NCI-H2107 (cell line): Measurements from ENCODE around the gene KDM5B.

Experiments
- DNase-seq: peaks from one replicate; lab custom pipeline; 2025; lab: John Stamatoyannopoulos, UW

Gene KDM5B

DNA sequence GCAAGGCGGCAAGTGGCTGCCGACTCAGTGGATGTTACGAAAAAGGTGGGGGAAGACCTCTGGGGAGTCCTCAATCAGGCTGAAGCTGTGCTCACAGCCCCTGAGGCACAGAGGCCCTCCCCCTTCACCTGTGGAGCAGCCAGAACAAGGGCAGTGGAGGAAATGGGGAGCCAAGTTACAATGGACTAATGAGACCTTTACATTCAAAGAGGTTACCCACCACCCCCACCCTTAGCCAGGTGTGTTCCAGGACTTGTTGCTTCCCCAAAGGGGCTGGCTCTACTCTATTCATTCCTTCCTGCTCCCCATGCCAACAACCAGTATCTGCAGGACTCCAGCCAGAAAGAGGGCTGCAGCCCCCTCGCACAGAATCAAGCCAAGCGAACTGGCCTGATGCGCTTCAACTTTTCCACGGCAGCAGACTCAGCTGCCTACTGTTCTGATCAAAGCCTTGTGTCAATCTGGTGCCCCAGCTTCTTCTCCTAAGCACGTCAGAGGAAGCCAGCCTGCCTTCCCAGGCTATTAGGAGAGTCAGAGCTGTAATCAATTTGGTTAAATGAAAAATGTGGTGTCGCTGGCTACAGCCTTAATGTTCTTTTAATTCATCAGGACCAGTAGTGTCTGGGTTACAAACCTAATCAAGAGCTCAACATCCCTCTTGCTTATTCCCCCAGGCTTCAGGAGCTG is 96.1 kb downstream of the KDM5B start:
- DNase-seq, result no peak

DNA sequence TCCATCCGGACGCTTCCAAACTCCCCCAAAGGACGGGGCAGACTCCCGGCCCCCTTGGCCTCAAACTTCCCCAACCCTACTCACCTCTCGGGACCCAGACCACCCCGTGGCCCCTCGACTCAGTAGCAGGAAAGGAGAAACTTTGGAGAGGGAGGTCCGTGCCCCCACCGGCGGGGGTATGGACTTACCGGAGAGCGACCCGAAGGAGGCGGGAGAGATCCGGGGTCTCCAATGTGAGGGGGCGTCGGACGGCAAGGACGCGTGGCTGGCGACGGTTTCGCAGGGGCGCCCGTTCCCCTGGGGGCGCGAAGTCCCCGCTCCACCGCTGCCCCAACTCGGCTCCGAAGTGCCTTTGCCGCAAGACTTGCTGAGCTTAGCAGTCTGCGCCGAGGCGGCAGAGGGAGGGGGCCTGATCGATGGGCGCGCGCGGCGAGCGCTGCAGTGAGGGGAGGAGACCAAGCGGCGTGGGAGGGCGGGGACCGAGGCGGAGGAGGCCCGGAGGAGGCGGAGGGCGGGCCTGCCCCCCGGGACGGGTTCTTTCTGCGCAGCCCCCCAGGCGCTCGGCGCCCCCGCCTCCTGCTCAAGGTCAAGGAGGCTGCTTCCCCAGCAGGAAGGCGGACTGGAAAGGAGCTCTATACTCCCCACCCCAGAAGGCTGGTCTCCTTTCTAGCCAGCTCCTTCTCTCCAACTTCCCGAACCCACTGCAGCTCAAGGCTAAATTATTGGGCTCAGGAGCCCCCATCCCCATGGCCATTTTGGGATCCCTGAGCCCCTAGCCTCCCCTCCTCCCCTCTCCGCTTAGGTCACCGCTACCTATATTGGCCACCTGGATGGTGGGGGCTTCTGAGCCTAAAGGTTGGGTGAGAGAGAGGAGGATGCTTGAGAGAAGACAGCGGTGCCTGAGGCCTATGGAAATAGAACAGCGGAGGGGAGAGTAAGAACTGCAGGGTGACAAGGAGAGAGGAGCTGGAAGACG is 97.9 kb downstream of the KDM5B start, which contains the start of gene SYT2:
Gene SYT2 (minus strand): TSS at position 385 of the 976 bp plus-strand sequence. CDS start 104,682 bp downstream, outside the sequence.
- no peak for DNase-seq

DNA sequence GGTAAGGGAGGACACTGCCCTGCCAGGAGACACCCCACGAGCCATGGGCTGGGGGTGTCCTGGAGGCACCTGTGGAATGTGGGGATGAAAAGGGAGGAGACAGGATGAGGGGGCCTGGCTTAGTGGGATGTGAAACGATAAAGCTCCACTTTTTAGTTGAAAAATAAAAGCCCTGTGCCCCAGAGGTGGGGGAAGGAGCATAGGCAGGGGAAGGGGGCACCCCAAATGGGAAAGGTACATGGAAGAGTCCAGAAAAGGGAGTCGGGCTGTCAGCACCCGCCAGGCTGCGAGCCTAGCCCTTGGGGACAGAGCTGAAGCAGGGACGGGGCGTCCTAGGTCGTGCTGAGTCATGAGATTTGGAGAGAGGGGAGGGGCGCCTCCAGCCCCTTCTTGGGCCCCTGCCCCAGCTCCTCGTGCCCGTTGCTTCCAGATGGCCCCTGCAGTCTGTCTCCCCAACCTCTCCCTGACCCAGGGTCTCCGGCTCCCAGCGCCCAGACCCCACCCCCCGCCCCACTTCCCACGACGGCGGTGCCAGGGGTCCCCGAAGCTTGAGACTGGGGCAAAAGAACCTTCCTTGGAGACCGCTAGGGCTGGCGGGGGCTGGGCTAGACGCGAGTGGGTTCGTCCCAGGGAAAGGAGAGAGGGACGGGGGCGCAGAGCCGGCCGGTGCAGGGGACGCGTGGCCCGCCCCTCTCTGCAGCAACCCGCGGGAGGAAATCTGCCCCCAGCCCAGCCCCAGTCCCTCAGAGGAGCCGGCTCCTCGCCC is 98.8 kb downstream of the KDM5B start:
- DNase-seq, result no peak

DNA sequence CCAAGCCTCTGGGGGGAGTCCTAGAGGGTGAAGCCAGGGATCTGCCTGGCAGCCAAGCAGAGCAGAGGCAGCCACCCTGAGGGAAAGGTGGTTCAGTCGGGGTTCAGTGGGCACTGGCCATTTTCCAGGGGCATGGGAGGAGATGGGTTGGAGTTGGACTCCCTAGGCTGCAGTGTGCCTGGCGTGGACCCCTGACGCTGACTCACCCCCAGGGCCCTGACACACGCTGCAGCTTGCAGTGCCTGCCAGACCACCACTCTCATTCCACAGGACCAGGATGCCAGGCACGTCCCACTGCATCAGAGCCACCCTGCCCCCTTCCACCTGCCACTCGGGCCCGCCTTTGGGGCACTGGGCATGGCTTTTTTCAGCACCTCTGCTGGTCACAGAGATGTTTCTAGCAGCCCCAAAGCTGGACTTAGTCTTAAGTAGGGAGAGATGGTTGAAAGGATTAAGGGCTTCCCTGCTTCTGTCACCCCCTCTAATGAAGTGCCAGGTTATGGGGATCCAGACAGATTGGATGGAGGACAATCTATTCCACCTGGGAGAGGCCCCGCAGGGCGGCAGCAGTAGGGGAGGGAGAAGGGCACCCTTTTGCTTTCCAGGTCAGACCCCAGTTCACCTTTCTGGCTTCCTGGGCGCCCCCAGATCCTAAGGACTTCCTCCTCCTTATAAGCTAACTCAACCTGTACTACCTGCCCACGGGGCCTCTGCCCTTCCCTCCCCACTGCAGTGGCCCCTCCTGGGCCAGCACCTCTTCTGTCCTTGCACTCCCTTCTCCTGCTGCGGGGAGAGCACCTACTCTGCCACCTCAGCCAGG is 99.6 kb downstream of the KDM5B start:
- no peak for DNase-seq

DNA sequence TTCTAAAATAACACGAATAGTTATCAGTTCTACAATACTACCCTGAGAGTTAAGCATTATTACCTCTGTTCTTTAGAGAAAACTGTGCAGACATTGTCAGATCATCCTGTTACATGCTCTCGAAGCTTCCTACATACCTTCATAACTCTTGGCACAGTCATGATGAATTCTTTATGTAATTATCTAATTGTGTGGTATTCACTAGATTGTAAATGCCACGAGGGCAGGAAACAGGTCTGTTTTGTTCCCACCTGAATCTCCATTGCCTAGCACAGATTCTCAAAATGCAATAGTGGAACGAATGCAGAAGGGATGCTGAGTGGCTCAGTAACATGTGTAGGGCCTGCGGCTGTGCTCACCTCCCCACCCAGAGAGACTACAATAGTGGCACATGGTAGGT is 101.4 kb downstream of the KDM5B start:
- no peak for DNase-seq

DNA sequence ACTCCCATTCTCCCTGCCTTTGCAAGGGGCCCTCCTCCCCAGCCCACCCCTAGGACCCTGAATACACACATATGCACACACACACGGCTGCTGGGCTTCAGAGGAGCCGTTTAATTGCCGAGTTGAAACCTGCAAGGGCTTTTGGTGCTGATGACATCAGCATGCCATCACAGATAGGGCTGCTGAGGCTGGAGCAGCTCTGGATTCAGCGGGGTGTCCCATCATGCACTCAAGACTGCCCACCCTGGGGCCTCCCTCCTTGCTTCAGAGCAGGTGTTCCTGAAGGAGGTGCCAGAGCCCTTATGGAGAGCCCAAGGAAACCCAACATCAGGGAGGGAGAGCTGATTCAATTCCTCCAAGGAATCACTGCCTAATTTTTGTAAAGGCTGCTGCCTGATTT is 103.6 kb downstream of the KDM5B start:
- no peak for DNase-seq

DNA sequence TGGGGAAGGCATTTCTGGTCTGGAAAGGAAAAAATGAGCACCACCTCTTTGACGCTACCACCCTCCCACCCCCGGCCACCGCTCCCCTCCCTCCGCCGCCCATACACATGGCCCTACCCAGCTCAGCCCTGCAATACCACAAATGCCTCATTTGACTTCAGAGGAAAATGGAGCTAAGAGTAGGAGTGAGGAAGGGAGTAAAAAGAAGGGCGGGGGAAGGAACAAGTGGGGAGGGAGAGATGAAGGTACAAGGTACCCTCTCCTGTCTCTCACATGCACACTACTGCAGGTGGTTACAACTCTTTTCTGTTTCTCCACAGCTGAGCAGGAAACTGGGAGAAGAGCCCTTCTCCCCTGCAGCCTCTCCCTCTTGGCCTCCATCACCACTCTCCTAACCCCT is 105.0 kb downstream of the KDM5B start:
- no peak for DNase-seq

DNA sequence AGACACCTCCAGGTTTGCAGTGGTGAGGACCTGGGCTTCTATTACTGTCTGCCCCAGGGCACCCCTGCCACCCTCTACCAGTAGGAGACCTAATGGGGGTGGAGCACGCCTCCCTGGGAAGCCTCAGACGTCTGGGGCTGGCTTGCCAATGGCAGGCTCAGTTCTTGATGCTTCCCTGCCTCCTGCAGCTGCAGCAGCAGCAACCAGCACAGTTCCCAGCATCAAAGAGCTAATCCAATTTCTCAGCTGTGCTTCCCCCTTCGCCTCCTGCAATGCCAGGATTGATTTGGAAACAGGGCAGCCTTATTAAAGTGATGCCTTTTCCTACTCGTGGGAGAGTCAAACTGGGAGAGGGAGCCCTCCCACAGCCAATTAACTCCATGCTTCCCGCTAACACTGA is 106.1 kb downstream of the KDM5B start:
- DNase-seq, result no peak

DNA sequence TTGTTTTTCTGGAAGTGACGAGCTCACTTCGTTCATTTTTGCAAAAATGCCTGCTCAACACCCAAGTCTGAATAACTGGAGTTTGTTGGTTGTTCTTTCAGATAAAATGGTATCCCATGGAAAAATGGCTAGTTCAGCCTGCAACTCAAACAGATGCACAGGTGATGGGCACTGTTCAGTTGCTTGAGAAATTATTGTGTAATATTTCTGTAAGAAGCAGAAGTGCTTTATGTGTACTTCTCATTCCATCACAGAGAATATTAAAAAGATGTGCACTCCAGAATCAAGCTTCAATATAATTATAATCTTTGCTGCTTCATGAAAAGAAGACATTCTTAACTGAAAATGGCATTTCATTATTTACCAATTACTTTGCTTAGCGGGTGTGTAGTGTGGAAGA is 107.0 kb downstream of the KDM5B start:
- DNase-seq, result no peak

DNA sequence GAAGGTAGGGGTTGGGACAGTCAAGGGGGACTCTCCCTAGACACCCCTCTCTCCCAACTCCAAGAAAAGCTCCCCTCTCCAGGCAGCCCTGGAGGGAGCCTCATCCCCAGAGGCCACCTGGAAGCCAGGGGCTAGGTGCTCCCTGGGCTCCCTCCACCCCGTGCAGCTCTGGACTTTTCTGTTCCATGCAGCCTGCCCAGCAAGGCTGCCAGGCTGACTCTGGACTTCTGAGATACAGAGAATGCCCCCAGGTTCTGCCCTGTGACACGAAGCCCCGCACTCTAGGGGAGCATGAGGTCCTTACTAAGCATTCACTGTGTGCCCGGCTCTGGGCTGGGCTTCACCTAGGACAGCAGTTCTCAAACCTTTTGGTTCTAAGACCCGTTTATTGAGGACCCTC is 108.2 kb downstream of the KDM5B start:
- DNase-seq, result no peak

DNA sequence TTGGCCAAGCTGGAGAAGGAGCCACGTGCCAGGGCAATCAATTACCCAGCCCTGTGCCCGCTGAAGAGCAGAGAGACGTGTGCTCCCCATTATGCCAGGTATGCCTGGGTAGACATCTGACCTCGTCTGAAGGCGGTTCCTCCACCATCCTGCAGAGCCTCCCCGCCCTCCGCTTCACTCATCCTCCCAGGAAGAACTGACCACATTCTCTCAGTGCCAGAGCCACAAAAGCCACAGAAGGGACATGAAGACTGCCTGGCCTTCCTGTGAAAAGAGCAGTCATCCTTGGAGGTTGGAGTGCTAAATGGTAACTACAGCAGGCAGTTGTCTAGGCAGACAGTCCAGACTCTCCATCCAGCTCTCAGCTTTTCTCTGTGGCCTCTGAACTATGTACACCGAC is 109.9 kb downstream of the KDM5B start:
- DNase-seq, result no peak

DNA sequence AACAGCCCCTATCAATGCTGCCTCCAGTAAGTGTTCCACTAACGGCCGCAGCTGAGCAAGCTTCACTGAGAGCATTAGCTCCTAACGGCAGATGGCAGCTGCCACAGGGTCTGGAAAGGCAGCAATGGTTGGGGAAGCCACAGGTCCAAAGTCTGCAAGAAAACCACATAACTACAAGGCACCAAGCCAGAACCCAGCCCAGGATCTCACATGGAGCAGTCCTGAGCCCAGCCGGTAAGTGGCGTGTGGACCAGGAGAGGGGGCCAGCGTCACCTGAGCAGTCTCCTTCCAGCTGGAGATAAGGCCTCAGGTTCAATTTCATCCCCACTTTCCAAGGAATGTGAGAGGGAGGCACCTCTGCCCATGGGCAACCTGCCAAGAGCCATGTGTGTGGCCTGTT is 111.2 kb downstream of the KDM5B start:
- DNase-seq, result no peak

DNA sequence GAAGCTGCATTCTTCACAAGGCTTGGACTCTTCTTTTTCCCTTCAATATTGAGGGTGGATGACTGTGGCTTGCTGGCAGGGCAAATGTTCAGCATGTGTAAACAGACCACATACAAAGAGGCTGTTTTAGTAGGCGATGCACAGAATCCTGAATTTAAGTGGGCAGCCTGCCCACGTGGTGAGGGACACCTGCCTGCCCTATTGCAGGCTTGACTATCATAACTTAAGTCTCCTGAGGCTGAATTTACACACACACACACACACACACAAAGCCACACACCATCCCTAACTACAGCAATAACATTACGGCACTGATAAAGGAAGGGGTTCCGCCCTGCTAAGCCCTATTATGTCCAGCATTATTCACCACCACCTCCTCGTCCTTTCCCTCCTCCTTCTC is 113.9 kb downstream of the KDM5B start:
- DNase-seq, result no peak

DNA sequence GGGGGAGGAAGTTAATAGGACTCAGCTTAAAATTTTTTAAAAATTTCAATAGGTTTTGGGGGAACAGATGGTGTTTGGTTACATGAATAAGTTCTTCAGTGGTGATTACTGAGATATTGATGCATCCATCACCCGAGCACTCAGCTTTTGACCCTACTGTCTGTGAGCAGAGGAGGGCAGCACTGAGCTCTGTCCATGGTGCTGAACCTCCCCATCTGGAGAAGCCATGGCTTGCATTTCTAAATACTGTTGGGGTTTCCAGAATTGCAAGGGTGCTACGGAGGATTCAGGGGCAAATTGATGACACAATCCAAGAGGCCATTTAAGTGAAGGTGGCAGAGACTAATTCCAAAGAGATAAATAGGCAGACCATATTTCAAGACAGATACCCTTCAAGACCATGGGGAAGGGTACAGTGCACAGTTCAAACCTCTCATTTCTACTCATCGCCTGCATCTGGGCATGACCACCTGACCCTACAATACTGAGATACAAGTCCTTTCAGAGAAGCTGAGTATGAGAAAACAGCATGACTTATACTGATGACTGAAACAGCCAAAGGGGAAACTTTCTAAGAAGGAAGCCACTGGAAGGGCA is 115.2 kb downstream of the KDM5B start:
- no peak for DNase-seq

DNA sequence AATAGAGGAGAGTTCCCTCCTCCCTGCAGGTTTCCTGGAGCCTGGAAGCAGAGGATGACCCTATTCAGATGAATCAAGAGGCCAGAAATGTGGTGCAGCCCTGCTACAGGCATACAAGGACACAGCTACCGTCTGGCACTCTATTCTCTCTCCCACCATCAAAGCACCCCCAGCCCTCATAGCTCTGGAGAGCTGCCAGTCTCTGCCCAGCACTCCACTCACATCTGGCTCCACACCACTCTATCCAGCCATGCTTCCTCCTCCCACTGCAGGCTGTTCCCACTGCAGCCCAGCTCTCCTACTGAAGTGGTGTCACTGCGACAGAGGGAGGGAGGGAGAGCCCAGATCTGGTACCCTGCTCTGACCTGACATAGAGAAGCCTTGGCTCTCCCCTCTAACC is 116.4 kb downstream of the KDM5B start:
- DNase-seq, result no peak

DNA sequence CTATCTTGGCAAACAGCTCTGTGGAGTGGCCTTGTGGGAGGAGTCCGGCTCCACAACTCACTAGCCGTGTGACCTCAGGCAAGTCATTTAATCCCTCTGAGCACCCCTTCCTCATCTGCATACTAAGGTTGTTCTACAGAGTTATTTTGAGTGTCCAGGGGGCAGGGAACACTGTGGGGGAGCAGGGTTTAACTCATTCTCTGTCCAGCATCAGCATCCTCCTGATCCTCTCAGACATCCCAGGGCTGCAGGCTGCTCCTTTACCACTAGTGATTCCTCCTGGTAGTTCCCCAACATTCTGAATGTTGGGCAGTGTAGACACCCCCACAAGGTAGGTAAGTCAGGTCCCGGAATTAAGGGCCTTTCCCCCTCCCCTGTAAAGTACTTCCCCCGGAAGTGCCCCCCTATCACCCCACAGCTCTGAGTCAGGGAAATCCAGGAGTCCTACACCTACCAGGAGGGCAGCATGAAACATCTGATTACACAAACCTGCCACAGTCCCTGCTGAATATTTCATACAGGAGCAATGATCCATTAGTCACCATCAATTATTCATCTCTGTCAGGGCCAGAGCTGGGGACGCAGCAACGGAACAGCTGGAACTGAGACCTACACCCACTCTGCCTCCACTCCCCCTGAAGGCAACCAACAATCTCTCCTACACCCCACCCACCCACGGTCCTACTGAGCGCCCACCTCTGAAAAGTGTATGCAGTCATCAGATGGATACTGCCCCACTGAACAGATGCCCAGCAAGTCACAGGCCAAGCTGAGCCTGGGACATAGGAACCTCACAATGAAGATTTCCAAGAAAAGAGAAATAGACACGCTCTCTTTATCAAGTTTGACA is 118.5 kb downstream of the KDM5B start:
- no peak for DNase-seq

DNA sequence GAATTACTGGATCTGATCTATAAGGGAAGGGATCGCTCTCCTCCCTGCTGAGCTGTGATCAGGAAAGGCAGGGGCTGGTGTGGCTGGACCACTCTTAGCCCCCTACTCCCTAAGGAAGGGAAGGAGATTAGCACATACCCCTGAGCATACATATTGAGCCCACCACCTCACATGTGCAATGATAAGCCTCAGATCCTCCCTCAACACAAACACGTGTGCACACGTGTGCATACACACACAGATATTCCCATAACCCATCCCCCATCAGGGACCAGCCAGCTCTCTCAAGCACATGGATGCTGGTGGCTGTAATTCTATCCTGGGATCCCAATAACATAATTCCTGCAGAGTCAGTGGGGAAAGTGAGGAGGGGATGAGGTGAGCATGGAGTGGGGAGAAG is 119.1 kb downstream of the KDM5B start:
- no peak for DNase-seq

DNA sequence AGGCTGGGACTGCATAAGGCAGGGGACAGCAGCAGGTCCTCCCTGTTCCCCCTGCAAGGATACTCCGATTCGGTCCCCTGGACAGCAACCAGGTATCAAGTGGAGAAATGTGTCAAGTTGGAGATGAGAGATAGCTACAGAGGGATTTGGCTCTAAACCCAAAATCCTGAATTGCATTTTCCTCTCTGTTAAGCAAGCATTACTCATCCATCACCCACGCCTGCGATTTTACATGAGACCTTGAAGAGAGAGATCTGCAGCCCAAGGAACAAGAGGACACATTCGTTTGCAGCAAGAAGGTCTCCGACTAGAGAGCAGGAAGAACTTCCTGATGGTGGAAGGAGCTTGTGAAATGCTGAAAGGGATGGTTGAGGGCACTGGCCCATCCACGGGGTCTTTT is 119.8 kb downstream of the KDM5B start:
- DNase-seq, result no peak

DNA sequence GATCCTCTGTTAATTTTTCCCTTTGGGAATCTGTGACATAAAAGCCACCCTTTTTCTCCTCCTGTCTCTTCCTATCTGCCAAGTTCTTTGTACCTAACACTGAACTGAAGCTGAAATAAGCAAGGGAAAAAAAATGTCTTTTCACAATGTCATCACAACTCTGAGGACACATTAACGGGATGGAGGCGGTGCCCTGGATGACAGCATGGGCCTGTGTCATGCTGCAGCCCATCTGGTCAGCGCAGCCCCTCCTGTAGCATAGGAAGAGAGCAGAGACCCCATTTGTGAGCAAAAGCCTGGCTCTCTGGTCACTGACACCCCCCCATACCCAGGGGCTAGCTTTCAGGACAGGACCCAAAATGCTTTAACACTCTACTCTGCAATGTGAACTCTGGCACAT is 120.4 kb downstream of the KDM5B start:
- DNase-seq, result no peak

DNA sequence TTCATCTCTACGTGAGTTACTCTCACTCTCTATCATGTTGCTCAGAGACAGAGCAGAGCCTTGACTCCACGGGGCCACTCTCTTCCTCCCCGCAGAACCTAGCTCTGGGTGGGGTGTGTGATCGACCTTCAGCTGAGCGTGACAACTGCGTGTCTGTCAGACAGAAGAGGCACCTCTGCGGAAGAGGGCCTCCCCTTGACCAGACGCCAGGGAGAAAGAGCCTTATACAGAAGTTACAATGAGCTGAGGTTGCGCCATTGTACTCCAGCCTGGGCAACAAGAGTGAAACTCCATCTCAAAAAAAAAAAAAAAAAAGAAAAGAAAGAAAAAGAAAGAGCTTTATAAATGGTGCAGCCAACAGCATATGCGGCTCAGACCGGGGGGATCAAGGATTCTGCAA is 120.9 kb downstream of the KDM5B start:
- DNase-seq, result no peak
